GM12878 (cell line): ENCODE results near the gene LARP6.
A peak's percentile ranks its signal among the peaks of the same experiment; 100 is the strongest.

ENCODE experiments used
- CHD2 ChIP-seq: IDR thresholded peaks from 2 replicates; pipeline ENCODE4 v1.6.1; 2011; ENCODE audit warnings: low read depth, low read length, improper control_type of control experiment, borderline replicate concordance
- POLR2A ChIP-seq: IDR thresholded peaks from 2 replicates; pipeline ENCODE4 v1.6.1; 2011; ENCODE audit warnings: low read depth, mild to moderate bottlenecking, low read length
- TAF1 ChIP-seq: IDR thresholded peaks from 2 replicates; pipeline ENCODE4 v1.6.1; 2011; ENCODE audit warnings: mild to moderate bottlenecking, low read depth, low read length, borderline replicate concordance
- YY1 ChIP-seq: IDR thresholded peaks from 2 replicates; pipeline ENCODE4 v1.6.1; 2011; ENCODE audit warnings: low read depth, mild to moderate bottlenecking, low read length
- ZNF24 ChIP-seq: fragments of 450-650 bp; IDR thresholded peaks from 2 replicates; pipeline ENCODE4 v1.6.1; 2017; ENCODE audit warnings: antibody characterized with exemption, mild to moderate bottlenecking
- TF ChIP-seq, protein P1 (sequence below), 3 experiments: IDR thresholded peaks in 2 of 3; conservative IDR thresholded peaks in 1 of 3; 2 replicates each; pipeline ENCODE4 v1.5.1; 2011; ENCODE audit warnings: low read depth in 3 of 3, low read length in 3 of 3, mild to moderate bottlenecking in 3 of 3, control low read depth in 2 of 3, moderate library complexity in 2 of 3, inconsistent platforms in 1 of 3, mixed read lengths in 1 of 3; ENCODE audit not compliant: control insufficient read depth in 2 of 3, insufficient read depth in 1 of 3; ENCODE audit errors: extremely low read depth in 1 of 3
- TF ChIP-seq, protein P2 (sequence below): fragments of 450-650 bp; IDR thresholded peaks from 2 replicates; pipeline ENCODE4 v1.6.1; 2018; ENCODE audit warnings: borderline replicate concordance, mild to moderate bottlenecking; ENCODE audit not compliant: partially characterized antibody
- TF ChIP-seq, protein P3 (sequence below): IDR thresholded peaks from 2 replicates; pipeline ENCODE4 v1.6.1; 2012; ENCODE audit warnings: low read depth, low read length, improper control_type of control experiment

- TF ChIP-seq, protein P1, sequence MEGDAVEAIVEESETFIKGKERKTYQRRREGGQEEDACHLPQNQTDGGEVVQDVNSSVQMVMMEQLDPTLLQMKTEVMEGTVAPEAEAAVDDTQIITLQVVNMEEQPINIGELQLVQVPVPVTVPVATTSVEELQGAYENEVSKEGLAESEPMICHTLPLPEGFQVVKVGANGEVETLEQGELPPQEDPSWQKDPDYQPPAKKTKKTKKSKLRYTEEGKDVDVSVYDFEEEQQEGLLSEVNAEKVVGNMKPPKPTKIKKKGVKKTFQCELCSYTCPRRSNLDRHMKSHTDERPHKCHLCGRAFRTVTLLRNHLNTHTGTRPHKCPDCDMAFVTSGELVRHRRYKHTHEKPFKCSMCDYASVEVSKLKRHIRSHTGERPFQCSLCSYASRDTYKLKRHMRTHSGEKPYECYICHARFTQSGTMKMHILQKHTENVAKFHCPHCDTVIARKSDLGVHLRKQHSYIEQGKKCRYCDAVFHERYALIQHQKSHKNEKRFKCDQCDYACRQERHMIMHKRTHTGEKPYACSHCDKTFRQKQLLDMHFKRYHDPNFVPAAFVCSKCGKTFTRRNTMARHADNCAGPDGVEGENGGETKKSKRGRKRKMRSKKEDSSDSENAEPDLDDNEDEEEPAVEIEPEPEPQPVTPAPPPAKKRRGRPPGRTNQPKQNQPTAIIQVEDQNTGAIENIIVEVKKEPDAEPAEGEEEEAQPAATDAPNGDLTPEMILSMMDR (IDR thresholded peaks at IDR 0.05 in 2 of 3, conservative IDR thresholded peaks at IDR 0.05 in 1 of 3; ENCODE audit: control insufficient read depth in 2 of 3, extremely low read depth in 1 of 3, insufficient read depth in 1 of 3, low read depth in 3 of 3, low read length in 3 of 3): peak in 2 of 3 experiments; percentile 16 to 23; a peak in 2 of 6 replicates
- TF ChIP-seq, protein P2, sequence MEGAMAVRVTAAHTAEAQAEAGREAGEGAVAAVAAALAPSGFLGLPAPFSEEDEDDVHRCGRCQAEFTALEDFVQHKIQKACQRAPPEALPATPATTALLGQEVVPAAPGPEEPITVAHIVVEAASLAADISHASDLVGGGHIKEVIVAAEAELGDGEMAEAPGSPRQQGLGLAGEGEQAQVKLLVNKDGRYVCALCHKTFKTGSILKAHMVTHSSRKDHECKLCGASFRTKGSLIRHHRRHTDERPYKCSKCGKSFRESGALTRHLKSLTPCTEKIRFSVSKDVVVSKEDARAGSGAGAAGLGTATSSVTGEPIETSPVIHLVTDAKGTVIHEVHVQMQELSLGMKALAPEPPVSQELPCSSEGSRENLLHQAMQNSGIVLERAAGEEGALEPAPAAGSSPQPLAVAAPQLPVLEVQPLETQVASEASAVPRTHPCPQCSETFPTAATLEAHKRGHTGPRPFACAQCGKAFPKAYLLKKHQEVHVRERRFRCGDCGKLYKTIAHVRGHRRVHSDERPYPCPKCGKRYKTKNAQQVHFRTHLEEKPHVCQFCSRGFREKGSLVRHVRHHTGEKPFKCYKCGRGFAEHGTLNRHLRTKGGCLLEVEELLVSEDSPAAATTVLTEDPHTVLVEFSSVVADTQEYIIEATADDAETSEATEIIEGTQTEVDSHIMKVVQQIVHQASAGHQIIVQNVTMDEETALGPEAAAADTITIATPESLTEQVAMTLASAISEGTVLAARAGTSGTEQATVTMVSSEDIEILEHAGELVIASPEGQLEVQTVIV: no peak
- TF ChIP-seq YY1 (no peak), POLR2A (no peak), TAF1 (no peak), ZNF24 (no peak), CHD2 (no peak)
- TF ChIP-seq, protein P3, sequence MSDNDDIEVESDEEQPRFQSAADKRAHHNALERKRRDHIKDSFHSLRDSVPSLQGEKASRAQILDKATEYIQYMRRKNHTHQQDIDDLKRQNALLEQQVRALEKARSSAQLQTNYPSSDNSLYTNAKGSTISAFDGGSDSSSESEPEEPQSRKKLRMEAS: no peak
Observed at GRCh38 chr15:70875001-70875782, 21.2 kb upstream of the LARP6 start.
